GM10266 (cell line): ENCODE data around the gene RAPSN.

Source experiments
- DNase-seq: peaks from one replicate; pipeline ENCODE4 v3.0.0; 2012; ENCODE audit errors: extremely low spot score
- TF ChIP-seq, protein P1 (sequence below): IDR thresholded peaks from 2 replicates; pipeline ENCODE4 v1.5.1; 2012; ENCODE audit warnings: mild to moderate bottlenecking, low read depth; ENCODE audit not compliant: control insufficient read depth, insufficient read depth; ENCODE audit errors: missing control alignments

The RAPSN gene

DNA sequence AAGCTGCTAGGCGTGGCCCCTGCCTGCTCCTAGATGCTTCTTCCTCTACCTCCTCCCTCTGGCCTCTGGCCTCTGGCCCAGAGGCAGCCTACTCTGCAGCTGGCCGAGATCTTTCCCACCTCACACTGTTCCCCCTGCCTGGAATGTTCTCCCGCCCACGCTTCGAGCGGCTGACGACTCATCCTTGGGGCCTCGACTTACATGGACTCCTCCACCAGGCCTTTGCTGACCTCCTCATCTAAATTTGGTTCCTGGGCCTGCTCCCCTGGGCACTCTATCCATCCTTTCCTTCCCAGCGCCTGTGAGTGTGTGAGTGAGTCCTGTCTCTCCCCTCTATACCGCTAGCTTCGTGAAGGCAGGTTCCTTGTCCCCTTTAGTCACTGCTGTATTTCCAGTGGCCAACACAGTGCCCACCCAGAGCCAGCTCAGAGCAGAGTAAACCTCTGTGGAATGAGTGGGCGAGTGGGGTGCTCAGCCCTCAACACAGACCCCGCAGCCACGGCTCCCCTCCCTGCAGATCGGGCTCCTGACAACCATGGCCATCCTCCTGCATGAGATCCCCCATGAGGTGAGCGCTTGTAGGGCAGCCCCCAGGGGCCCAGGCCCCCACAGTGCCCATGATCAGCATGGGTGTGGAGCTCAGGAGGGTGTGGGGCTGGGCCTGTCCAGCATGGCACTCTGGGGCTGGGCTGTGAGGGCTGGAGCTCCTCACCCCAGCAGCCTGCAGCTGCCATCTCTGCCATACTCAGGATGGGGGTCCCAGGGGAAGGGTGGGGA is 34.8 kb downstream of the RAPSN start:
- TF ChIP-seq, protein P1, sequence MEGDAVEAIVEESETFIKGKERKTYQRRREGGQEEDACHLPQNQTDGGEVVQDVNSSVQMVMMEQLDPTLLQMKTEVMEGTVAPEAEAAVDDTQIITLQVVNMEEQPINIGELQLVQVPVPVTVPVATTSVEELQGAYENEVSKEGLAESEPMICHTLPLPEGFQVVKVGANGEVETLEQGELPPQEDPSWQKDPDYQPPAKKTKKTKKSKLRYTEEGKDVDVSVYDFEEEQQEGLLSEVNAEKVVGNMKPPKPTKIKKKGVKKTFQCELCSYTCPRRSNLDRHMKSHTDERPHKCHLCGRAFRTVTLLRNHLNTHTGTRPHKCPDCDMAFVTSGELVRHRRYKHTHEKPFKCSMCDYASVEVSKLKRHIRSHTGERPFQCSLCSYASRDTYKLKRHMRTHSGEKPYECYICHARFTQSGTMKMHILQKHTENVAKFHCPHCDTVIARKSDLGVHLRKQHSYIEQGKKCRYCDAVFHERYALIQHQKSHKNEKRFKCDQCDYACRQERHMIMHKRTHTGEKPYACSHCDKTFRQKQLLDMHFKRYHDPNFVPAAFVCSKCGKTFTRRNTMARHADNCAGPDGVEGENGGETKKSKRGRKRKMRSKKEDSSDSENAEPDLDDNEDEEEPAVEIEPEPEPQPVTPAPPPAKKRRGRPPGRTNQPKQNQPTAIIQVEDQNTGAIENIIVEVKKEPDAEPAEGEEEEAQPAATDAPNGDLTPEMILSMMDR: no peak
- DNase-seq: no peak

DNA sequence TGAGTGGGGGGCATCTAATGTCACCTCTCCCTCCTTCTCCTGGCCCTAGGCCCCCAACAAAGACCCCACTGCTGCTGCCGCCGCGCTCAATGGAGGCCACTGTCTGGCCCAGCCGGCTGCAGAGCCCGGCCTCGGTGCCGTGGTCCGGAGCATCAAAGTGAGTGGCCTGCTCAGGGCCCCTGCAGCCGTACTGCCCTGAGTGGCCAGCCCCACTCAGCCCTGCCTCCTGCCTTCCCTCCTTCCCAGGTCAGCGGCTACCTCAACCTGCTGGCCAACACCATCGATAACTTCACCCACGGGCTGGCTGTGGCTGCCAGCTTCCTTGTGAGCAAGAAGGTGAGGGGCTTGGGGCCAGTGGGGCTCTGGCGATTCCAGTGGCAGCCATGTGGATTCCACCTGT is 35.6 kb downstream of the RAPSN start:
- no peak for DNase-seq
- TF ChIP-seq, protein P1: no peak

DNA sequence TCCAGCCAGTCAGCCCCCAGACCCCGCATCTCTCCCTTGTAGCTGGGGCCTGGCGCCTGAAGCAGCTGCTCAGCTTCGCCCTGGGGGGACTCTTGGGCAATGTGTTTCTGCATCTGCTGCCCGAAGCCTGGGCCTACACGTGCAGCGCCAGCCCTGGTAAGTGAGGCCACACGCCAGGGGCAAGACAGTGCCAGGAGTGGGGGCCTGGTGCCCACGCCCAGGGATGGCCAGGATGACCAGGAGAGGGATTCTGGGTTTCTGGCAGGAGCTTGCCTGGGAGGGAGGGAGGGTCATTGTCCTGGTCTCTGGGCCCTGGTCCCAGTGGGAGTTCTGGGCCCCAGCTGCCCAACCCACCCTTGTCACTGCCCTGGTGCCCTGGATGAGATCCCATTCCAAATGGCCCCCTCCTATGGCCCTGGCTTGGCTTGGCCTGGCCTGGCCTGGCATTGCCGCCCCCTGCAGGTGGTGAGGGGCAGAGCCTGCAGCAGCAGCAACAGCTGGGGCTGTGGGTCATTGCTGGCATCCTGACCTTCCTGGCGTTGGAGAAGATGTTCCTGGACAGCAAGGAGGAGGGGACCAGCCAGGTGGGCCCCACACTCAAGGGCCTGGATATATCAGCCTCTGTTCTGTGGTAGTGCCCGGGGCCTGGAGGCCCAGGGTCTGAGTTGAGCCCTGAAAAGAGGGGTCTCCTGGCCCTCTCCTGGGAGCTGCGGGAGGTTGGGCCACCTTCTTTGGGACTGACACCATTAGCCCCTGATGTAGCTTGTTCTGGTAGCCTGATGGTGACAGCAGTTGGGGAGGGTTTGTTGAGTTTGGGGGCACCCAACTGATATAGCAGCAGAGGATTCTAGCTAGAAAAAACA is 36.8 kb downstream of the RAPSN start:
- DNase-seq: peak; percentile 67
- TF ChIP-seq, protein P1: peak; percentile 97

DNA sequence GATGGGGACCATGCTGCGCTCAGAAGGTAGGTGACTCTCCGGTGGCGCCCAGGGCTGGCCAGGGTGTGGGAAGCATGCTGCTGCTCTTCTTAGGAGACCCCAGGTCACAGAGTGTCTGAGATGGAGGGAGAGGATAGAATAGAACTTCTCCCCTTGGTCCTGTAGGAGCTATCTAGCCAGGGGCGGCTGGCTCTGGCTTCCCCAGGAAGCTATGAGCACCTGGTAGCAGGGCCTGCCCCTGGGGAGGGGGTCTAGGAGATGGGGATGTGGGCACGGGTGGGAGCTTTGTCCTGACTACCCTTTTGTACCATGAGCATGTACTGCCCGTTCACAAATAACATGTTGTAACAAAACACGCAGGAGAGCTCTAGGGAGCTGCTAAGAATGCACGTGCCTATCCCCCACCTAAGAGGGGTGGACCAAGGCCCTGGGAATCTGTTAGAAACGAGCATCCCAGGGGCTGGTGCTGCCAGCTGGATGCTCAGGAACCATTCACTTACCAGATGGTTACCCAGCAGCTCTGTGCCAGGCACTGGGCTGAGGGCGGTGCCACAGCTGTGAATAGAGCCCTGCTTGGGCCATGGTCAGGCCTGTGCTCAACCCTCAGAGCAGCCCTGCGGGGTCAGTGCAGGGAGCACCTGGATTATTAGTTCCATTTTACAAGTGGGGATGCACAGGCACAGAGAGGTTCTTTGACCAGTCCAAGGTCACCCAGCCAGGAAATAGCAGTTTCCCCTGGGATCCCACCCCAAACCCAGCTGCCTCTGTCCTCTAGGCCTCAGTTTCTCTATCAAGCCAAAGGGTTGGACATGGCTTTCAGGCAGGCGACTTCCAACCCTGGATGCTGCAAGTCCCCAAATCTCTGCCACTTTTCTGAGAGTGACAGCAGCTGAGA is 38.3 kb downstream of the RAPSN start:
- no peak for DNase-seq
- TF ChIP-seq, protein P1: no peak

DNA sequence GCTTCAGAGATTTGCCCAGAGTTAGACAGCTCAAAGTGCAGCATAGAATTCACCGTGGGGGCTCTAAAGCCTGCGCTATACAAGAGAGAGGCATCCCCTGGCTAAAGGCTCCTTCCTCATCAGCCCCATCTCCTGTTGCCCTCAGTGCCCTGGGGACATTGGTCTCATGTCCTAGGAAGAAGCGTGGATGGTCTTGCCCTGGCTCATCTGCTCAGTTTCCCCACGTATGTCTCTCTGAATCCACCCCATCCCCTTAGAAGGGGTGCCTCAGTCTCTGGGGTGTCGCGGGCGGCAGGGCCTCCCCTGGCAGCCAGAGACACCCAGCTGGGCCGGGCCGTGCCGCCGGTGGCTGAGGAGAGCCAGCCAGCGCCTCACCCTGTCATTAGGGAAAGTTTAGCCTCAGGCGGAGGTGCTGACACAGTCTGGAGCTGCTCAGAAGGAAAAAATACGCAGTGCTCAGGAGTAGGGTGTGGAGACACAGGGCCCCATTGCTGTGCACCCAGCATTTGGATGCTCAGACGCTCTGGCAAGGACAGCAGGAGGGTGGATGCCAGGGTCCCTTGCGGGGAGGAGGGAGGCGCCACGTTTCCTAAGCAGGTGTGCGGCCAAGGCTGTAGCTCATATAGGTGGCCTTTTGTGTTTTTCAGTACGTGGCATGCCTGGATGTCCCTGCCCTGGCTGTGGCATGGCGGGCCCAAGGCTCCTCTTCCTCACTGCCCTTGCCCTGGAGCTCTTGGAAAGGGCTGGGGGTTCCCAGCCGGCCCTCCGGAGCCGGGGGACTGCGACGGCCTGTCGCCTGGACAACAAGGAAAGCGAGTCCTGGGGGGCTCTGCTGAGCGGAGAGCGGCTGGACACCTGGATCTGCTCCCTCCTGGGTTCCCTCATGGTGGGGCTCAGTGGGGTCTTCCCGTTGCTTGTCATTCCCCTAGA is 39.2 kb downstream of the RAPSN start:
- TF ChIP-seq, protein P1: no peak
- no peak for DNase-seq
